Keratinocyte (primary cell): ENCODE results near the gene TTC24. TPM values are rescaled to one million over a fixed set of nuclear protein-coding genes. Genes with fewer than 3 reads are reported as not detected.

Source experiments
- DNase-seq: peaks from one replicate; pipeline ENCODE4 v3.0.0-alpha.2; 2011; ENCODE audit warnings: low read depth, missing footprints, low spot score
- FAIRE-seq: peaks from 2 replicates; lab custom pipeline; 2011; peaks lifted over from hg19 to GRCh38; lab: Jason Lieb, UNC
- H2AFZ ChIP-seq: 2 replicates; pipeline ENCODE4 v1.6.0; 2012; ENCODE audit warnings: low read length, control low read depth, inconsistent platforms; ENCODE audit not compliant: control insufficient read depth
- H3K27ac ChIP-seq: 2 replicates; pipeline ENCODE4 v1.5.1; 2011; ENCODE audit warnings: low read length; ENCODE audit not compliant: control insufficient read depth, insufficient read depth
- H3K27me3 ChIP-seq: 3 replicates; pipeline ENCODE4 v1.6.0; 2011; ENCODE audit warnings: low read length; ENCODE audit not compliant: control insufficient read depth, insufficient read depth; ENCODE audit errors: extremely low read depth
- H3K36me3 ChIP-seq, 2 experiments: 2 replicates in 1 of 2; 3 replicates in 1 of 2; pipeline ENCODE4 v1.5.1; 2011; ENCODE audit warnings: low read length in 2 of 2, mild to moderate bottlenecking in 1 of 2; ENCODE audit not compliant: control insufficient read depth in 2 of 2, insufficient read depth in 2 of 2; ENCODE audit errors: extremely low read depth in 1 of 2
- H3K4me1 ChIP-seq: 3 replicates; pipeline ENCODE4 v1.5.1; 2011; ENCODE audit warnings: low read length; ENCODE audit not compliant: control insufficient read depth, insufficient read depth; ENCODE audit errors: extremely low read depth
- H3K4me2 ChIP-seq: 3 replicates; pipeline ENCODE4 v1.6.0; 2011; ENCODE audit warnings: low read depth, low read length; ENCODE audit not compliant: control insufficient read depth, insufficient read depth; ENCODE audit errors: extremely low read depth
- H3K4me3 ChIP-seq, 3 experiments: fragments of 200-600 bp in 1 of 3; sonication (generic) in 1 of 3; 2 replicates in 2 of 3; 3 replicates in 1 of 3; pipeline ENCODE4 v1.5.1; 2011 to 2016; ENCODE audit warnings: low read length in 3 of 3, mild to moderate bottlenecking in 3 of 3, control low read depth in 2 of 3, inconsistent platforms in 1 of 3, low read depth in 1 of 3, mixed read lengths in 1 of 3, mixed run types in 1 of 3, moderate library complexity in 1 of 3; ENCODE audit not compliant: control insufficient read depth in 2 of 3, insufficient read depth in 2 of 3; ENCODE audit errors: extremely low read depth in 1 of 3
- H3K79me2 ChIP-seq: 2 replicates; pipeline ENCODE4 v1.6.0; 2012; ENCODE audit warnings: low read length; ENCODE audit not compliant: control insufficient read depth, insufficient read depth
- H3K9ac ChIP-seq: 3 replicates; pipeline ENCODE4 v1.6.0; 2011; ENCODE audit warnings: low read length; ENCODE audit not compliant: control insufficient read depth, insufficient read depth; ENCODE audit errors: extremely low read depth
- H3K9me1 ChIP-seq: 3 replicates; pipeline ENCODE4 v1.6.0; 2011; ENCODE audit warnings: low read length; ENCODE audit not compliant: control insufficient read depth, insufficient read depth; ENCODE audit errors: extremely low read depth
- H3K9me3 ChIP-seq: 2 replicates; pipeline ENCODE4 v1.5.1; 2012; ENCODE audit warnings: low read depth, low read length; ENCODE audit not compliant: control insufficient read depth
- H4K20me1 ChIP-seq: 3 replicates; pipeline ENCODE4 v1.6.0; 2011; ENCODE audit warnings: low read length; ENCODE audit not compliant: control insufficient read depth, insufficient read depth; ENCODE audit errors: extremely low read depth
- EZH2 ChIP-seq: IDR thresholded peaks from one replicate; pipeline ENCODE4 v1.6.1; 2012; ENCODE audit warnings: inconsistent platforms, mild to moderate bottlenecking, low read length, moderate library complexity
- dilution Hi-C: fragments of 300-500 bp; cut with MboI; formaldehyde crosslinking; loops from one replicate; pipeline ENCODE4 v1.7.0; 2020; ENCODE audit warnings: low sequenced_read_pairs; ENCODE audit not compliant: extremely low pct_ligation_motif_present
- polyA plus RNA-seq, 5 experiments: library from polyadenylated mRNA; depleted of rRNA in 3 of 5; stranded (reverse) in 3 of 5; stranded (forward) in 1 of 5; unstranded in 1 of 5; fragments of >200 nt; gene quantifications; 1 replicate in 1 of 5; 2 replicates in 3 of 5; 3 replicates in 1 of 5; pipeline versions ENCODE4 v1.2.1 to v1.2.3, GENCODE V29; 2011 to 2012; ENCODE audit warnings: missing spikeins in 2 of 5, low read depth in 1 of 5, low replicate concordance in 1 of 5
- TF ChIP-seq, protein P1 (sequence below), 3 experiments: IDR thresholded peaks in 1 of 3; conservative IDR thresholded peaks in 1 of 3; optimal IDR thresholded peaks in 1 of 3; 2 replicates in 2 of 3; 3 replicates in 1 of 3; pipeline versions ENCODE3 to v1.5.1; 2011; ENCODE audit warnings: low read length in 3 of 3, mild to moderate bottlenecking in 3 of 3, moderate library complexity in 2 of 3, control low read depth in 1 of 3, inconsistent platforms in 1 of 3; ENCODE audit not compliant: insufficient read depth in 2 of 3; ENCODE audit errors: extremely low read depth in 1 of 3

Gene TTC24
- polyA plus RNA-seq, 1 donor (not counting 4 experiments of a cell fraction or from before 2014, with no cell fraction given) = not detected

DNA sequence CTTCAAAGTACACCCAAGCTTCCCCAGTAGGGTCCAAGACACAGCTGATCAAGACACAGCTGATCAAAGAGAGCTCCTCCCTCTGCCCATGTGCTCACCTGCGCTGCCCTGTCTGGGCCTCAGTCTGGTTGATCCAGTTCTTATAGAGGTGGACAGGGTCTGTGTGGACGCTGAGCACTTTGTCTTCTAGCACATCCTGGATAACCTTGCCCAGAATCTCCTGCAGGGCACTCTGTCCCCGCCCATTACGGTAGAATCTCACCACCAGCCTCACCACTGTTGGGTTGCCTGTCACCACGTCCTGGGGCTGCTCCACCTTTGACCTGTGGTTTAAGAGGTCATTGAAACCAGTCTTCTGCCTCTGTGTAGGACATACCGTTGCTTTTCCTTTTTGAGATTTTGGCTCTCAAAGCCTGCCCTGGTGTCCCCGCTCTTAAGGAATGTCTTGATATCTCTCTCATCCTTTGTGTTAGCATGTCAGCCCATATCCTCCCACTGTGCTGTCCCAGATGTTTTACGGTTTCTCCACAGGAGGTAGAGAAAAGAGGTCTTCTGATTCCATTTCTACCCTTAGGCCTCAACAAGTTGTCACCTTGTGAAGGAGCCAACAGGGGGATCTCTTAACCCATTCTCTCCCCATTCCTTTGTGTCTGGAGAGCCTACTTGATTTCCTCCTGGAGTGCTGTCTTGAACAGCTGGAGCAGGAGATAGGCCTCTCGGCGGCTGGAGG, 40.6 kb upstream of the TTC24 start:
- Histone ChIP-seq H3K9ac (no peak overlapping the region), H3K36me3 (peaks cover 0 to 22% of the 10 kb centered on the region in 2 experiments), H3K27ac (no peak overlapping the region), H3K27me3 (no peaks in the 10 kb centered on the region), H3K9me3 (no peaks in the 10 kb centered on the region), H3K4me2 (no peak overlapping the region), H4K20me1 (no peaks in the 10 kb centered on the region), H3K4me1 (no peaks in the 10 kb centered on the region), H2AFZ (no peak overlapping the region), H3K4me3 (no peak overlapping the region), H3K79me2 (no peaks in the 10 kb centered on the region), H3K9me1 (no peaks in the 10 kb centered on the region)
- FAIRE-seq = no peak
- no peak for DNase-seq
- TF ChIP-seq, protein P1, sequence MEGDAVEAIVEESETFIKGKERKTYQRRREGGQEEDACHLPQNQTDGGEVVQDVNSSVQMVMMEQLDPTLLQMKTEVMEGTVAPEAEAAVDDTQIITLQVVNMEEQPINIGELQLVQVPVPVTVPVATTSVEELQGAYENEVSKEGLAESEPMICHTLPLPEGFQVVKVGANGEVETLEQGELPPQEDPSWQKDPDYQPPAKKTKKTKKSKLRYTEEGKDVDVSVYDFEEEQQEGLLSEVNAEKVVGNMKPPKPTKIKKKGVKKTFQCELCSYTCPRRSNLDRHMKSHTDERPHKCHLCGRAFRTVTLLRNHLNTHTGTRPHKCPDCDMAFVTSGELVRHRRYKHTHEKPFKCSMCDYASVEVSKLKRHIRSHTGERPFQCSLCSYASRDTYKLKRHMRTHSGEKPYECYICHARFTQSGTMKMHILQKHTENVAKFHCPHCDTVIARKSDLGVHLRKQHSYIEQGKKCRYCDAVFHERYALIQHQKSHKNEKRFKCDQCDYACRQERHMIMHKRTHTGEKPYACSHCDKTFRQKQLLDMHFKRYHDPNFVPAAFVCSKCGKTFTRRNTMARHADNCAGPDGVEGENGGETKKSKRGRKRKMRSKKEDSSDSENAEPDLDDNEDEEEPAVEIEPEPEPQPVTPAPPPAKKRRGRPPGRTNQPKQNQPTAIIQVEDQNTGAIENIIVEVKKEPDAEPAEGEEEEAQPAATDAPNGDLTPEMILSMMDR (optimal IDR thresholded peaks at IDR 0.05 in 1 of 3, IDR thresholded peaks at IDR 0.05 in 1 of 3, conservative IDR thresholded peaks at IDR 0.05 in 1 of 3; ENCODE audit: extremely low read depth in 1 of 3, insufficient read depth in 2 of 3, low read length in 3 of 3) = no peak
- no peak for TF ChIP-seq EZH2
- dilution Hi-C loops = no loop called here

DNA sequence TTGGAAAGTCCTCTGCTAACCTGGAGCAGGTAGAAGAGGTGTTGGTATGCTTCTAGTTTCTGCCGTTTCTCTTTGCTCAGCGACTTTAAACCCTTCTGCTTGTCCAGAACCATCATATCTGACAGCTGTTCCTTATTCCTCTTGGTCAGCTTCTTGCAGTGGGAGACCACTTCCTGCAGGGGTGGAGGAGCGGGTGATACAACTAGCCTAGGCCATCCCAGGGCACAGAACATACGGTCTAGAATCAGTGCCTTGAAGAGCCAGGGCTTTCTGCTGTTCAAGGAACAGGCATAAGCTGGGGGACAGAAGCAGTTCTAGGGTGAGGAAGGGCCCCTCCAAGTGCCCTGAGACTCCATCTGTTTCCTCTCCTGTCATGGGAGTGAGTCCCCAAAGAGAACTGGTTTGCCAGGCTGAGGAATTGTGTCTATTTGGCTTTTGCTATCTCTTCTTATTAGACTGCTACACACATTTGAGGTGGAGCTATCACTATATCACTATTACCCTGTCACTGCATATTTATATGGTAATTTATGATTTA, 39.6 kb upstream of the TTC24 start:
- Histone ChIP-seq H3K27ac (no peak overlapping the region), H3K4me2 (no peak overlapping the region), H3K79me2 (no peaks in the 10 kb centered on the region), H3K9me3 (no peaks in the 10 kb centered on the region), H3K4me1 (no peaks in the 10 kb centered on the region), H3K27me3 (no peaks in the 10 kb centered on the region), H3K9me1 (no peaks in the 10 kb centered on the region), H2AFZ (no peak overlapping the region), H3K9ac (no peak overlapping the region), H3K36me3 (peaks cover 0 to 18% of the 10 kb centered on the region in 2 experiments), H3K4me3 (no peak overlapping the region), H4K20me1 (no peaks in the 10 kb centered on the region)
- dilution Hi-C loops = no loop called here
- DNase-seq (no peak), FAIRE-seq (no peak)
- no peak for TF ChIP-seq EZH2
- TF ChIP-seq, protein P1 (optimal IDR thresholded peaks at IDR 0.05 in 1 of 3, IDR thresholded peaks at IDR 0.05 in 1 of 3, conservative IDR thresholded peaks at IDR 0.05 in 1 of 3; ENCODE audit: extremely low read depth in 1 of 3, insufficient read depth in 2 of 3, low read length in 3 of 3) = no peak
